ENCODE results near the gene BRSK2.

BRSK2 gene

DNA sequence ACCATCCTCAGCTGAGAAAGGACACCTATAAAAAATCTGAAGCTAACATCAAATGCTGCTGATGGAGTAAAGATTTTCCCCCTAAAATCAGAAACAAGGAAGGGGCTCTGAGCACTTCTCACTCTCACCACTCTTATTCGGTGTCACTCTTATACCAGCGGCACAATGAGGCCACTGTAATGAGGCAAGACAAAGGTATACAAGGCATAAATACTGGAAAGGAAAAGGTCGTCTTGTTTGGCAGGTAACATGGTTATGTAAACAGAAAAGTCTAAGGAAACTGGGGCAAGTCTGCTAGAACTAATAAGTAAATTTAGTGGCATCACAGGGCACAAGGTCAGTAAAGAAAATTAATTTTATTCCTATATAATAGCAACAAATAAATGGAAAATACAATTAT, 104.9 kb downstream of the BRSK2 start:
- FAIRE-seq (no peak), DNase-seq (ENCODE audit: insufficient read length, low spot score) (no peak)
- TF ChIP-seq, protein P1, sequence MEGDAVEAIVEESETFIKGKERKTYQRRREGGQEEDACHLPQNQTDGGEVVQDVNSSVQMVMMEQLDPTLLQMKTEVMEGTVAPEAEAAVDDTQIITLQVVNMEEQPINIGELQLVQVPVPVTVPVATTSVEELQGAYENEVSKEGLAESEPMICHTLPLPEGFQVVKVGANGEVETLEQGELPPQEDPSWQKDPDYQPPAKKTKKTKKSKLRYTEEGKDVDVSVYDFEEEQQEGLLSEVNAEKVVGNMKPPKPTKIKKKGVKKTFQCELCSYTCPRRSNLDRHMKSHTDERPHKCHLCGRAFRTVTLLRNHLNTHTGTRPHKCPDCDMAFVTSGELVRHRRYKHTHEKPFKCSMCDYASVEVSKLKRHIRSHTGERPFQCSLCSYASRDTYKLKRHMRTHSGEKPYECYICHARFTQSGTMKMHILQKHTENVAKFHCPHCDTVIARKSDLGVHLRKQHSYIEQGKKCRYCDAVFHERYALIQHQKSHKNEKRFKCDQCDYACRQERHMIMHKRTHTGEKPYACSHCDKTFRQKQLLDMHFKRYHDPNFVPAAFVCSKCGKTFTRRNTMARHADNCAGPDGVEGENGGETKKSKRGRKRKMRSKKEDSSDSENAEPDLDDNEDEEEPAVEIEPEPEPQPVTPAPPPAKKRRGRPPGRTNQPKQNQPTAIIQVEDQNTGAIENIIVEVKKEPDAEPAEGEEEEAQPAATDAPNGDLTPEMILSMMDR (IDR thresholded peaks at IDR 0.05; ENCODE audit: insufficient read depth, missing control alignments): no peak

DNA sequence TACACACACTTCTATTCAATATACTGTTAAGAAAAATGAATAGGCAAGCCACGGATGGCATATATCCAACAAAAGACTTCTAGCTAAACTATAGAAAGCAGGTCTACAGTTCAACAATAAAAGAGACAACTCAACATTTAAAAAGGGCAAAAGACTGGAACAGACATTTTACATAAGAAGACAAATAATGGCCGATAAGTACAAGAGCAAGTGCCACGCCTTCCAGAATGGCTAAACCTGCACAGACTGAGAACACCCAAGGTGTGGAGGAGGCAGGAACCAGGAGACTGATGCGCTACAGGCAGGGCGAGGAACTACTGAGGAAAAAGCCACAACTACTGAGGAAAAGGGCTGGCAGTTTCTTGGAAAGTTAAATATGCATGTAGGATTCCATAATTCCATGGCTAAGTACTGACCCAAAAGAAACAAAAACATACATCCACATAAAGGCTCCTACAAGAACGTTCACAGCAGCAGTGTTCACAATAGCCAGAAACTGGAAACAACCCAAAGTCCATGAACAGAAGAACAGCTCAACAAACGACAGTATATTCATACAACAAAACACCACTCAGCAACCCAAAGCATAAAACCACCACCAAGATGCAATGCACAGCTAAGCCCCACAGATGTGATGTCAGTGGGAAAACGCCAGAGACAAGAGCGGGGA, 106.5 kb downstream of the BRSK2 start:
- no peak for FAIRE-seq
- TF ChIP-seq, protein P1 (IDR thresholded peaks at IDR 0.05; ENCODE audit: insufficient read depth, missing control alignments): no peak
- DNase-seq (ENCODE audit: insufficient read length, low spot score): no peak

DNA sequence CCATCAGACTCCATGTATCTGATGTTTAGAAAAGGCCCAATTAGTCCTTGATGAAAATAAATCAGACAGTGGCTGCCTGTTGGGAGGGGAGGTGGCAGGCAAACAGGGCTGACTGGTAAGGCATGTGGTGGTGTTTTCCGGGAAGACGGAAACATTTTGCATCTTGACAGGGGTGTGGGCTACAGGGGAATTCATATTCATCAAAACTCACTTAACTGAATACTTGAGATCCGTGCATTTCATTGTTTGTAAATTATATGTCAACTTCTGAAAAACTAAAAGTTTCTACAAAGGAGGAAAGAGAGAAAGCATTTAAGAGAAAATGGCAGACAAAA, 107.0 kb downstream of the BRSK2 start:
- no peak for DNase-seq (ENCODE audit: insufficient read length, low spot score)

DNA sequence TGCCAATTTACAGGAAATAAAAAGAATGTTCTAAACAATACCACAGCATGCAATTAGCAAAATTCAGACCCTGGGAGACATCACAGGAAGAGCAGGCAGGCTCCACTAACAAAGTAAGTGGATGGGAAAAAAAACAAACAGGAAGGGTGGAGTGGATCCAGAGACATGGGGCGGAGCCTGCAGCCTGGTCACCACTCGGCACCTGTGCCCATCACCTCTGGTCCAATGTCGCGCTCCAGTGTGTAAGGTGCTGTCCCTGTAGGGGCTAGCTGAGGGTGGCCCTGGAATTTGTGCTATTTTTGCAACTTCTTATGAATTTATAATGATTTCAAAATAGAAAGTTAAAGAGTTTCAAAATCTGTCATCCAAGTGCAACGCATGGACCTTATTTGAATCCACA, 107.9 kb downstream of the BRSK2 start:
- DNase-seq (ENCODE audit: insufficient read length, low spot score): no peak
- TF ChIP-seq, protein P1 (IDR thresholded peaks at IDR 0.05; ENCODE audit: insufficient read depth, missing control alignments): no peak
- FAIRE-seq: no peak

More for the DNA sequence above, 107.0 kb downstream of the BRSK2 start:
- TF ChIP-seq, protein P1 (IDR thresholded peaks at IDR 0.05; ENCODE audit: insufficient read depth, missing control alignments): no peak
- FAIRE-seq: no peak

DNA sequence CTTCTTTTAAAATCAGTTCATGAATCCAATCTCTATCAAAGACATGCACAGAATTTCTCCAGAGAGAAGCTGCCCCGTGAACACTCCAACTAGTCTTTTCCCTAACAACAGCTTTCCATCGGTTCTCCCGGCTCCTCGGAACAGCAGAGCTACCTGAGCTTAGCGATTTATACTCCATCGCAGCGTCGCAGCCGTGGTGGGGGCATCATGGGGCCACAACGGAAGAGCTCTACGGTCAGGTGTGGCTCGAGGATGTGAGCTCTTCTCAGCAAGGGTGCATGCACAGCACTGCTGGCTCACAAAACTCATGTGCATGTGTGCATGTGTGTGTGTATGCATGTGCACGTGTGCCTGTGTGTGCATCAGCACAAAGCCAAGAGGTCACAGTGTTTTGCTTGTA, 108.5 kb downstream of the BRSK2 start:
- no peak for DNase-seq (ENCODE audit: insufficient read length, low spot score)
- no peak for FAIRE-seq
- TF ChIP-seq, protein P1 (IDR thresholded peaks at IDR 0.05; ENCODE audit: insufficient read depth, missing control alignments): no peak

DNA sequence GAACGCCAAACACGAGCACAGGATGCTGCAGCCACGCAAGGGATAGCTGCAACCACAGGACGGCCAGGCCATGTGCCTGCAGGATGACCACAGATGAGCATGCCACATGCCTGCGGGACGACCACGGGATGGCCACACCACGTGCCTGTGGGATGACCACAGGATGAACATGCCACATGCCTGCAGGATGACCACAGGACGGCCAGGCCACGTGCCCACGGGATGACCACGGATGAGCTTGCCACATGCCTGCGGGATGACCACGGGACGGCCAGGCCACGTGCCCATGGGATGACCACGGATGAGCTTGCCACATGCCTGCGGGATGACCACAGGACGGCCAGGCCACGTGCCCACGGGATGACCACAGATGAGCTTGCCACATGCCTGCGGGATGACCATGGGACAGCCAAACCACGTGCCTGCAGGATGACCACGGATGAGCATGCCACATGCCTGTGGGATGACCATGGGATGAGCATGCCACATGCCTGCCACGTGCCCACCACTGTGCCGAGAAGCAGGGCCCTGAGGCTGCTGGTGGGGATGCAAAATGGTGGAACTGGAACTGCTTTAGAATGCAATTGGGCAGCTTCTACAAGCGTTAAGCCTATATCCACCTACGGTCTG, 109.6 kb downstream of the BRSK2 start:
- DNase-seq (ENCODE audit: insufficient read length, low spot score) (no peak), FAIRE-seq (no peak)
- TF ChIP-seq, protein P1 (IDR thresholded peaks at IDR 0.05; ENCODE audit: insufficient read depth, missing control alignments): no peak

DNA sequence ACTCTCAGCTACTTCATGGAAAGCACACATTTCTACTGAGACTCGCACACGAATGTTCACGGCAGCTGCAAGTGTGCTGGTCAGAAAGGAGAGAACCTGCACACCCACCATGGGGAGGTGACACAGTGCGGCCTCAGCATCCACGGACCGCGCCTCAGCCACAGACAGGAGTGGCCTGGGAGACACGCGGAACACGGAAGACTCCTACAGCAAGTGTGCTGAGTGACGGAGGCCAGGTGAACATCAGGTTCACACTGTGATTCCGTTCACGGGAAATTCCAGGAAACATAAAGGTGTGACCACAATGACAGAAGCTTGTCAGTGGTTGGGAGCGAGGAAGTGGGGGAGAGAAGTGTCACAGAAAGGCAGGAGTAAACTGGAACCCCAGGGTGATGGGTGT, 110.2 kb downstream of the BRSK2 start:
- FAIRE-seq: no peak

More for the DNA sequence above, 110.2 kb downstream of the BRSK2 start:
- TF ChIP-seq, protein P1 (IDR thresholded peaks at IDR 0.05; ENCODE audit: insufficient read depth, missing control alignments): no peak
- DNase-seq (ENCODE audit: insufficient read length, low spot score): no peak

Measured in D721Med (cell line).